ENCODE data around the gene WDFY4. TPM values are rescaled to one million over a fixed set of nuclear protein-coding genes. Genes with fewer than 3 reads are reported as not detected.

The WDFY4 gene
- total and polyA plus RNA-seq, 2 donors: 13.0 to 25.1 TPM

GRCh38 chr10:48929413-48929990, 244.8 kb downstream of the WDFY4 start:
- Histone ChIP-seq H3K4me1 (ENCODE audit: control insufficient read depth in 2 of 2, insufficient read depth in 2 of 2, low read length in 2 of 2) (no peaks in the 10 kb centered on the region), H3K27me3 (ENCODE audit: control insufficient read depth in 2 of 2, insufficient read depth in 1 of 2, low read length in 1 of 2) (no peaks in the 10 kb centered on the region), H3K36me3 (ENCODE audit: control insufficient read depth in 2 of 2, insufficient read depth in 2 of 2, low read length in 1 of 2) (no peaks in the 10 kb centered on the region), H3K9me3 (ENCODE audit: control insufficient read depth in 2 of 2, insufficient read depth in 1 of 2, low read length in 1 of 2) (no peaks in the 10 kb centered on the region), H3K27ac (ENCODE audit: low read depth in 1 of 2, low read length in 1 of 2) (no peak overlapping the region), H3K4me3 (ENCODE audit: low read length in 2 of 2) (no peak overlapping the region)
- WGBS: 77% methylated on average over 5 of the region's 5 CpGs
- DNase-seq (ENCODE audit: low read depth in 6 of 9, low spot score in 9 of 9): no peak

DNA sequence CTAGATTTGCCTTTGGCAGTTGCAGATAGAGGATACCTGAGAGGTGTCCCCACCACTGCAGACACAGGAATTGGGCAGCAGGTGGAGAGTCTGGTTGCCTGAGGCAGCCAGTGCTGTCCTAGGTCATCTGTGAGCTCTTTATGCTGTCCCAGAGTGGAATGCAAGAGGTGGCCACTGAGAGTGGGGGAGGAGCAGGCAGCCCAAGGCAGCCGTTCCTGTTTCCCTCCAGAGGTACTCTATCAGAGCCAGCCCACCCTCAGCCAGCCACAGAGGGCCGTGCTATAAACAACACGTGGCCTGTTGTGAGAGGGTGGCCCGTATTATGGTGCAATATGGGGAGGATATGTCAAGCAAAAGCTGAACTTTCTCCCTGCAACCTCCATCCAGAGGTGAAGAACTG, 246.5 kb downstream of the WDFY4 start:
- WGBS: 93% methylated on average over 4 of the region's 4 CpGs

GRCh38 chr10:48932831-48933664, 248.4 kb downstream of the WDFY4 start:
- no peak overlapping the region for H3K4me3 ChIP-seq (ENCODE audit: low read length in 2 of 2)
- no peaks in the 10 kb centered on the region for H3K27me3 ChIP-seq (ENCODE audit: control insufficient read depth in 2 of 2, insufficient read depth in 1 of 2, low read length in 1 of 2)
- no peaks in the 10 kb centered on the region for H3K9me3 ChIP-seq (ENCODE audit: control insufficient read depth in 2 of 2, insufficient read depth in 1 of 2, low read length in 1 of 2)
- no peaks in the 10 kb centered on the region for H3K36me3 ChIP-seq (ENCODE audit: control insufficient read depth in 2 of 2, insufficient read depth in 2 of 2, low read length in 1 of 2)
- H3K4me1 ChIP-seq (ENCODE audit: control insufficient read depth in 2 of 2, insufficient read depth in 2 of 2, low read length in 2 of 2): no peaks in the 10 kb centered on the region
- WGBS: 97% methylated on average over 7 of the region's 7 CpGs
- no peak overlapping the region for H3K27ac ChIP-seq (ENCODE audit: low read depth in 1 of 2, low read length in 1 of 2)
- no peak for DNase-seq (ENCODE audit: low read depth in 6 of 9, low spot score in 9 of 9)

More for the DNA sequence above, 246.5 kb downstream of the WDFY4 start:
- no peaks in the 10 kb centered on the region for H3K36me3 ChIP-seq (ENCODE audit: control insufficient read depth in 2 of 2, insufficient read depth in 2 of 2, low read length in 1 of 2)
- H3K4me3 ChIP-seq (ENCODE audit: low read length in 2 of 2): no peak overlapping the region
- no peaks in the 10 kb centered on the region for H3K9me3 ChIP-seq (ENCODE audit: control insufficient read depth in 2 of 2, insufficient read depth in 1 of 2, low read length in 1 of 2)
- H3K27me3 ChIP-seq (ENCODE audit: control insufficient read depth in 2 of 2, insufficient read depth in 1 of 2, low read length in 1 of 2): no peaks in the 10 kb centered on the region
- no peak for DNase-seq (ENCODE audit: low read depth in 6 of 9, low spot score in 9 of 9)
- H3K4me1 ChIP-seq (ENCODE audit: control insufficient read depth in 2 of 2, insufficient read depth in 2 of 2, low read length in 2 of 2): no peaks in the 10 kb centered on the region
- H3K27ac ChIP-seq (ENCODE audit: low read depth in 1 of 2, low read length in 1 of 2): no peak overlapping the region

DNA sequence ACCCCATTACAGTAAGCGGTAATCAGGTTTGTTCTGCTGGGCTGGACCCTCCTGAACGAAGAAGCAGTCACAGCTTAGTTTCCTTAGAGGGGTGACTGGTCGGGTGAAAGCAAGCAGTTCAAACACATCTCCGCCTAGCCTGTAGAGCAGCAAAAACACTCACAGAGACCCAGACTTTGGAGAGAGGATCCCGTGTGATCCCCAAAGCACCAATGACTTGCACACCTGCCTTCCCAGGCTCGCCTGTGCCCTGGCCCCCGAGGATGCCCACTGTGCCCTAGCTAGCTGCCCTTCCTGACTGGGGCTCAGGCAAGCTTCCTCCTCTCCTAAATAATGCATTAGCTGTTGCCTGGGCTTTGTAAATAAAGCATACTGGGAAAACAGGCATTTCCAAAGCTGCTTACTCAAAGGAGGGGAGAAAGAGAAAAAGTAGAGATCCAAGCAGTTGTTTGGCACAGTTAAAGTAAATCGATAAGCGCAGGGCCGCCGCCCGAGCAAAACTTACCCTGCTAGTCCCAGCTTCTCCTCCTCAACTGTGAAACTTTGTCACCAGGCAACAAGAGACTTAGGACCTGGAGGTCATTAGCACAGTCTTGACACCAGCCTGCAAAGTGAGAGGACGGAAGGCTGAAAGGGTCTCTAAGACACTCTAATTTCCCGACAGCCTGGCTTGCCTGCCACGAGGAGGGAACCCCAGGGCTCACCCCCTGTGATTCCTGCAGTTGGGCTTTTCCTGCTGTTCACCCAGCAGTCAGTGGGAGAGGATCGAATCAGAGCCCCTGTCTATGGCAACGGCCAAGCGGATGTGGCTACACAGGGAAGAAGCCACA, 250.2 kb downstream of the WDFY4 start:
- DNase-seq (ENCODE audit: low read depth in 6 of 9, low spot score in 9 of 9): no peak
- Histone ChIP-seq H3K27ac (ENCODE audit: low read depth in 1 of 2, low read length in 1 of 2) (no peak overlapping the region), H3K4me3 (ENCODE audit: low read length in 2 of 2) (no peak overlapping the region), H3K36me3 (ENCODE audit: control insufficient read depth in 2 of 2, insufficient read depth in 2 of 2, low read length in 1 of 2) (no peaks in the 10 kb centered on the region), H3K27me3 (ENCODE audit: control insufficient read depth in 2 of 2, insufficient read depth in 1 of 2, low read length in 1 of 2) (no peaks in the 10 kb centered on the region), H3K4me1 (ENCODE audit: control insufficient read depth in 2 of 2, insufficient read depth in 2 of 2, low read length in 2 of 2) (no peaks in the 10 kb centered on the region), H3K9me3 (ENCODE audit: control insufficient read depth in 2 of 2, insufficient read depth in 1 of 2, low read length in 1 of 2) (no peaks in the 10 kb centered on the region)
- WGBS: 92% methylated on average over 18 of the region's 18 CpGs

DNA sequence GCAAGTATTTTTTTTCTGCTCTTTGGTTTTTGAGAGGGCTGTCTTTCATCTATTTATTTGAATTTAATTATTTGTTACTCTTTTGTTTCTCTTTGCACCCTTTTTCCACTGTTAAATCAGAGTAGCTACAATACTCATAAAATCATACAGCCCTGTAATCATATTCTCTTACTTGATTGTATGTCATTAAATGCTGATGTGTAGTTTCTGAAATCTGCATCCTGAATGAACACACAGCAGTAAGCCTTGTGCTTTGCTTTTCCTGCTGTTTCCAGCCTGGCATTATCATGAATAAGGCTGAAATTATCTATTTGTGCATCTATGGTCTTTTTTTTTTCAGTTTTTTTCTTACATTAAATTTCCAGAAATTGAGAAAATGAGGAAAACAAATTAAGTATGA, 250.9 kb downstream of the WDFY4 start:
- Histone ChIP-seq H3K9me3 (ENCODE audit: control insufficient read depth in 2 of 2, insufficient read depth in 1 of 2, low read length in 1 of 2) (no peaks in the 10 kb centered on the region), H3K4me1 (ENCODE audit: control insufficient read depth in 2 of 2, insufficient read depth in 2 of 2, low read length in 2 of 2) (no peaks in the 10 kb centered on the region), H3K27me3 (ENCODE audit: control insufficient read depth in 2 of 2, insufficient read depth in 1 of 2, low read length in 1 of 2) (no peaks in the 10 kb centered on the region), H3K36me3 (ENCODE audit: control insufficient read depth in 2 of 2, insufficient read depth in 2 of 2, low read length in 1 of 2) (no peaks in the 10 kb centered on the region), H3K27ac (ENCODE audit: low read depth in 1 of 2, low read length in 1 of 2) (no peak overlapping the region), H3K4me3 (ENCODE audit: low read length in 2 of 2) (no peak overlapping the region)
- DNase-seq (ENCODE audit: low read depth in 6 of 9, low spot score in 9 of 9): no peak

- H3K27ac ChIP-seq (ENCODE audit: low read depth in 1 of 2, low read length in 1 of 2): no peak overlapping the region
- H3K9me3 ChIP-seq (ENCODE audit: control insufficient read depth in 2 of 2, insufficient read depth in 1 of 2, low read length in 1 of 2): no peaks in the 10 kb centered on the region
- DNase-seq (ENCODE audit: low read depth in 6 of 9, low spot score in 9 of 9): no peak
- no peaks in the 10 kb centered on the region for H3K4me1 ChIP-seq (ENCODE audit: control insufficient read depth in 2 of 2, insufficient read depth in 2 of 2, low read length in 2 of 2)
- WGBS: 98% methylated on average over 3 of the region's 3 CpGs
- no peaks in the 10 kb centered on the region for H3K27me3 ChIP-seq (ENCODE audit: control insufficient read depth in 2 of 2, insufficient read depth in 1 of 2, low read length in 1 of 2)
- H3K36me3 ChIP-seq (ENCODE audit: control insufficient read depth in 2 of 2, insufficient read depth in 2 of 2, low read length in 1 of 2): no peaks in the 10 kb centered on the region
- H3K4me3 ChIP-seq (ENCODE audit: low read length in 2 of 2): no peak overlapping the region
Measured at GRCh38 chr10:48937796-48938195, 253.1 kb downstream of the WDFY4 start.

DNA sequence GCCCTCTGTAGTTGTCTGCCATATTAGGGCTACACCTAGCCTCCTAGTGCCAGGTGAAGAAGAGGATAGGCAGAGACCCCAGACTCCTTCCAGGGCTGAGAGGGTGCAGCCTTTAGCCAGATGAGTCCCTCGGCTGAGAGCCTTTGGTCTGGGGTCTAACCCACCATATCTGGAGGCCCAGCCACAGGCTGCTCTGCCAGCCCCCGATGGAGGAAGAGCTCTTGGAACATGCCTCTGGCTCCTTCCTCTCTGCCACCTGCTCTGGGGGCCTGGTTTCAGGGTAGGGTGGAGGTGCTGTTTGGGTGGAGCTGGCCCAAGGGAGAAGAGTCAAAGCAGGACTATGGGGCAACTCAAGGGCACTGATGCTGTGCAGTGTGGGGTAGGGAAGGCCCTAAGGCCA, 253.6 kb downstream of the WDFY4 start:
- Histone ChIP-seq H3K4me1 (ENCODE audit: control insufficient read depth in 2 of 2, insufficient read depth in 2 of 2, low read length in 2 of 2) (no peaks in the 10 kb centered on the region), H3K4me3 (ENCODE audit: low read length in 2 of 2) (no peak overlapping the region), H3K27ac (ENCODE audit: low read depth in 1 of 2, low read length in 1 of 2) (no peak overlapping the region), H3K27me3 (ENCODE audit: control insufficient read depth in 2 of 2, insufficient read depth in 1 of 2, low read length in 1 of 2) (no peaks in the 10 kb centered on the region), H3K9me3 (ENCODE audit: control insufficient read depth in 2 of 2, insufficient read depth in 1 of 2, low read length in 1 of 2) (no peaks in the 10 kb centered on the region), H3K36me3 (ENCODE audit: control insufficient read depth in 2 of 2, insufficient read depth in 2 of 2, low read length in 1 of 2) (no peaks in the 10 kb centered on the region)
- no peak for DNase-seq (ENCODE audit: low read depth in 6 of 9, low spot score in 9 of 9)
- 89% methylated on average over 2 of the region's 2 CpGs for WGBS

DNA sequence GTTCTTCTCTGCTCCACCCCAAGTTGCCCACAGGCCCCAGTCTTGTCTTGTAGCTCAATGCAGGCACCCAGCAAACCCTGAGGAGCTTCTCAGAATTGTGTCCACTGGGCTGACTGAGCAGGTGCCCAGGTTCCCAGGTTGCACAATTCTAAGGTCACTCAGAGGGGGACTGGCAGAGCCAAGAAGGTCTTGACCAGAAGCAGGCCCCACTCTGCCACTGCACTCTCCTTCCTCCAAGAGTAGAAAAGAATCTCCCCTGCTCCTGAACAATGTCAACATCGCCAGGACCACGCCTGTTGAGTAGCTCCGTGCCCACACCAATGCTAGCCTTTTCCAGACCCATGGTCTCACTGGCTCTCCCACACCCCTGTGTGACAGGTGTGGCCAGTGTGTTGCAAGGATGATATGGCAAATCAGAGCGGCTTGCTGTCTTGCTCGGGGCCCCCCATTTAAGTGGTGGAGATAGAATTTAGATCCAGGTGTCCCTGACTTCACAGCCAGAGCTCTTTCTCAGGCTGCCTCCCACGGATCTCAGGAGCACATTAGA, 254.4 kb downstream of the WDFY4 start:
- Histone ChIP-seq H3K27me3 (ENCODE audit: control insufficient read depth in 2 of 2, insufficient read depth in 1 of 2, low read length in 1 of 2) (no peaks in the 10 kb centered on the region), H3K36me3 (ENCODE audit: control insufficient read depth in 2 of 2, insufficient read depth in 2 of 2, low read length in 1 of 2) (no peaks in the 10 kb centered on the region), H3K4me1 (ENCODE audit: control insufficient read depth in 2 of 2, insufficient read depth in 2 of 2, low read length in 2 of 2) (no peaks in the 10 kb centered on the region), H3K27ac (ENCODE audit: low read depth in 1 of 2, low read length in 1 of 2) (no peak overlapping the region), H3K4me3 (ENCODE audit: low read length in 2 of 2) (no peak overlapping the region), H3K9me3 (ENCODE audit: control insufficient read depth in 2 of 2, insufficient read depth in 1 of 2, low read length in 1 of 2) (no peaks in the 10 kb centered on the region)
- no peak for DNase-seq (ENCODE audit: low read depth in 6 of 9, low spot score in 9 of 9)
- WGBS: 80% methylated on average over 6 of the region's 6 CpGs
